K562 (cell line): ENCODE results near the gene VMP1.

Experiments
- CBX2 ChIP-seq: fragments of 200-600 bp; sonication (generic); IDR thresholded peaks from one replicate; pipeline ENCODE4 v1.6.1; 2012; ENCODE audit warnings: mild to moderate bottlenecking, low read length, inconsistent platforms; ENCODE audit not compliant: insufficient read depth, poor library complexity, severe bottlenecking
- GTF2F1 ChIP-seq: IDR thresholded peaks from 2 replicates; pipeline ENCODE4 v1.6.1; 2011; ENCODE audit warnings: low read depth, low read length, improper control_type of control experiment
- HNRNPK ChIP-seq: fragments of 200-400 bp; formaldehyde crosslinking; IDR thresholded peaks from one replicate; pipeline ENCODE4 v1.6.1; 2018; ENCODE audit warnings: mild to moderate bottlenecking, low read depth, low read length; ENCODE audit not compliant: poor library complexity, severe bottlenecking
- NONO ChIP-seq, 2 experiments: fragments of 200-400 bp in 1 of 2; fragments of 450-650 bp in 1 of 2; formaldehyde crosslinking in 1 of 2; IDR thresholded peaks; 2 replicates each; pipeline ENCODE4 v1.6.1; 2017; ENCODE audit warnings: low read depth in 2 of 2, mild to moderate bottlenecking in 2 of 2, moderate library complexity in 2 of 2, low read length in 1 of 2
- POLR2A ChIP-seq: fragments of 450-650 bp; conservative IDR thresholded peaks from 2 replicates; pipeline ENCODE4 v1.6.1; 2016
- ZBTB8A ChIP-seq: fragments of 450-650 bp; IDR thresholded peaks from 2 replicates; pipeline ENCODE4 v1.6.1; 2018; ENCODE audit warnings: mild to moderate bottlenecking, moderate library complexity; ENCODE audit not compliant: partially characterized antibody
- ZNF121 ChIP-seq: sonication (generic); formaldehyde crosslinking; conservative IDR thresholded peaks from 2 replicates; pipeline ENCODE4 v1.8.0; 2022; ENCODE audit warnings: missing genetic modification reagents
- ZNF696 ChIP-seq: fragments of 250-450 bp; sonication (Bioruptor Pico); conservative IDR thresholded peaks from 2 replicates; pipeline ENCODE4 v1.4.0; 2020; ENCODE audit warnings: mild to moderate bottlenecking, moderate library complexity

DNA sequence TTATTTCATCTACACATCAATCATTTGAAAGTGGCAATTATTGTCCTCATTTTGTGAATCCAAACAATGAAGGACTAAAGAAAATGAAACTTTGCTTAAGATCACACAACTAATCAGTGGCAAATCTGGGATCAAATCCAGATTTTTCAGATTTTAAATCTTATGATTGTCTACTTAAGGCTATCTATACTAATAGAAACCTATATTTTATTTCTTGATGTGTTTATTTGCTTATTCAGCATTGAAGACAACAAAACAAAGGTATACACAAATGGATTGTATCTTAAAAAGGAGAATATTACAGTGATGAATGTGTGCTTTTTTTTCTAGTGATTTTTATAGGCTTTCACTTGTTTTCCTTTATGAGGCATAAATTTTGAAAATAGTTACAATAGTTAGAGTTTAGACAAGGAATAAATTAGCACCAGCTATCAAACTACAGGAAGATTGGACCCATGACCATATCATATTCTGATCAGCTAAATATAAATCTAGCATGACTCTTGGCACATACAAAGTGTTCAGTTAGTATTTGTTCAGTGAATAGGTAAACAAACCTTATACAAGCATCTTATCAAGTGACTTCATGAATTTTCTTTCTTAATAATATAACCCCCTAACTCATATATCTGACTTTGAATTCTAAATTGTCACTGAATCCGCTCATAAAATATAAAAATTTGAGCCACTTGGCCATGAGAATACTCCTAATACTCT, 20.5 kb downstream of the VMP1 start:
- TF ChIP-seq ZBTB8A (no peak), NONO (IDR thresholded peaks at IDR 0.05; ENCODE audit: low read depth in 2 of 2, low read length in 1 of 2) (no peak), HNRNPK (no peak), POLR2A (no peak), GTF2F1 (no peak), ZNF696 (no peak), ZNF121 (CRISPR knock-in tag) (no peak), CBX2 (no peak)
